ENCODE measurements around the gene GLRX5.
A peak's percentile ranks its signal among the peaks of the same experiment; 100 is the strongest.

GLRX5 gene

DNA sequence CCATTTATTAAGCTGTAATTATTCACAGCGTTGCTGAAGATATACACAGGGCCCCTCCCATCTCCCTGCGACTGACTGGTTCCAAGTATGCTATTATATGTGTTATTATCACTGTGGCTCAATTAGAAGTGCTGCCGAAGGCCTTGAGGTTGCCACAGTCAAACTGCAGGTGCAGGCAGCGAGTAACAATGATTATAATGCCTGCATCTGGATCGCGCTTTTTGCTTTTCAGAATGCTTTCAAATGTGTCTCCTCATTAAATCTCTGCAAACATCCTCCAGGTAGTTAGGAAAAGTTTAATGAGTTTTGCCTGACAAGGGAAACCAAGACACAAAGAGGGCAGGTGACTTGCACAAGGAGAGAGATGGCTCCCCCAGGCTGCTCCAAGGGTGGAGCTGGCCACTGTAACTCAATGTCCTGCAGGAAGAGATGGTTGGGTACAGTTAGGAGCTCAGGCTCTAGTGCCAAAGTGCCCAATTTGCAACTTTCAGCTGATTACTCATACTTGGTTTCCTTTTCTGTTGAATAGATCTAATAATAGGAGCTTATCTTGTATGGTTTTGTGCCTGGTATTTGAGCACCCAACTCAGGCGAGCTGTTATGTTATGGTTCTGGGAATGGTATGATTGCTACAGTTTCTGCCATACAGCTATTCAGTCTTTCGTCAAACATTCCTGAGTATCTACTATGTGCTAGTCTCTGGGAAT lies 16.7 kb upstream of the GLRX5 start:
- no peak for DNase-seq

DNA sequence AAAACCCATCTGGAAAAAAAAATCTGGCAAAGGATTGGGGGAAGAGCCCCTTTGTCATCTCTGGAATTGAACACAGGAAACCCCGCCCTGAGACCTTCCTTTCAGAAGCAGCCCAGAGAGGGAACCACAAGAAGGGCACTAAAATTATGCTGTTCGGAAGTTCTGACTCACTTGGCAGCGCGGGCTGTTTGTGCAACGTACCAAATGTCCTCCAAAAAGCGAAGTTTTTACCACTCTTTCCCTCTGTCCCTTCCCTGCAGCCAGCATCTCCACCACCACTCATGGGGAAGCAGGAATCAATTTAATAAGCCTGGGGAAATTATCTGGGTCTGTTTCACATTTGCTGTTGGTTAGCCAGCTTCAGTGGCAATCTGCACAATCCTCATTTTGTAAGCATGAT lies 15.2 kb upstream of the GLRX5 start:
- peak; percentile 69 for DNase-seq

DNA sequence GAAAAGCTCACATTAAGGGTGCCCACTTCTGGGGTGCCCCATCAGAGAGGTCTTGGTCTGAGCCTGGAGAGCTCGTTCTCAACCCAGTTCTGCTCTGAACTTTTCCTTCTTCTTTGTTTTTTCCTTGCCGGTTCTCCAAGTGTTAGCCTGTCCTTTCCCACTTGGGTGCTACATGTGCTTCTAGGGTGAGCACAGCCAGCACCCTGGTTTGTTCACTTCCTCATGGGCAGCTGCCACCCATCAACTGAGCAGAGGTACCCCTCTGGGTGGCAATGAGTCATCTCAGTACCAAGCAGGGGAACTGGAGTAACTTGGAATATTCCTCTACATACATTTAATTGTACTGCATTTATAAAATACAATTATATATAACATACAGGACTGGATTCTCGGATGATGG lies 14.5 kb upstream of the GLRX5 start:
- no peak for DNase-seq

DNA sequence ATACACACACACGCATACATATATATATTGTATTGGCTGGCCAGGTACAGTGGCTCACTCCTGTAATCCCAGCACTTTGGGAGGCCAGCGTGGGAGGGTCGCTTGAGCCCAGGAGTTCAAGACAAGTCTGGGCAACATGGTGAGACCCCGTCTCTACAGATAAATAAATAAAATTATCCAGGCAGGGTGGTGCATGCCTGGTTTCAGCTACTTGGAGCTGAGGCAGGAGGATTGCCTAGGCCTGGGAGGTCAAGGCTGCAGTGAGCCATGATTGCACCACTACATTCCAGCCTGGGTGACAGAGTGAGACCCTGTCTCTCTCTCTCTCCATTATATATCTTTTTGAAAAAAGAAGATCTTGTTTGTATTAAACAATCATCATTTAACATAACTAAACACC lies 13.8 kb upstream of the GLRX5 start:
- DNase-seq, result no peak

DNA sequence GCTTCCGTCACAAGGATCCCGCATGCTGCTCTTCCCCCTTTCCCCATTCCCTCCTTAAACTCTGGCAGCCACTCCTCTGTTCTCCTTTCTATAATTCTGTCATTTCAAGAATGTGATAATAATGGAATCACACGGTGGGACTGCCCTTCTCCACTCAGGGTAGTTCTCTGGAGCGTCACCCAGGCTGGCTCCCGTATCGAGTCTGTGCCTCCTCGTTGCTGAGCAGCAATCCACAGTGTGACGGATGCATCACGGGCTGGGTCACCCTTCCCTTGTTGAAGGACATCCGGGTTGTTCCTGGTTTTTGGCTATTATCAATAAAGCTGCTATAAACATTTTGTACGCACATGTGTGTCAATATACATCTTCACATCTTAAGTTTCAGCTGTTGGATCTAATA lies 12.7 kb upstream of the GLRX5 start:
- no peak for DNase-seq

DNA sequence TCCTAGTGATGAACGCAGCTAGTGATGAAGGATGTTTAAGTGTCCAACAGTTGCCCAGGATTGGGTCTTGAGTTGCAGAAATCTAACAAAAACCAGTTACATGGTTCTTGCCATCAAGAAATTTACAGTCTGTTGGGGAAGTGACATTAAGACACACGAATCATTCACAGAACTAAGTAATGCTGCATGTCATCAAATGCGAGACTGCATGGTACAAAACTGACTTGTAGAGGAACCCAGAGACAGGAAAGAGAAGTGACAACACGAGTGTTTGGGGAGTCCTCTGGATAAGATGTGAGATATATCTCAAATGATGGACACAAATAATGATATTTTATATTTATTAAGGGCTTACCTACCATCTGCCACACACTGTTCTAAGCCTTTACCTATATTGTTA lies 12.3 kb upstream of the GLRX5 start:
- DNase-seq, result no peak

DNA sequence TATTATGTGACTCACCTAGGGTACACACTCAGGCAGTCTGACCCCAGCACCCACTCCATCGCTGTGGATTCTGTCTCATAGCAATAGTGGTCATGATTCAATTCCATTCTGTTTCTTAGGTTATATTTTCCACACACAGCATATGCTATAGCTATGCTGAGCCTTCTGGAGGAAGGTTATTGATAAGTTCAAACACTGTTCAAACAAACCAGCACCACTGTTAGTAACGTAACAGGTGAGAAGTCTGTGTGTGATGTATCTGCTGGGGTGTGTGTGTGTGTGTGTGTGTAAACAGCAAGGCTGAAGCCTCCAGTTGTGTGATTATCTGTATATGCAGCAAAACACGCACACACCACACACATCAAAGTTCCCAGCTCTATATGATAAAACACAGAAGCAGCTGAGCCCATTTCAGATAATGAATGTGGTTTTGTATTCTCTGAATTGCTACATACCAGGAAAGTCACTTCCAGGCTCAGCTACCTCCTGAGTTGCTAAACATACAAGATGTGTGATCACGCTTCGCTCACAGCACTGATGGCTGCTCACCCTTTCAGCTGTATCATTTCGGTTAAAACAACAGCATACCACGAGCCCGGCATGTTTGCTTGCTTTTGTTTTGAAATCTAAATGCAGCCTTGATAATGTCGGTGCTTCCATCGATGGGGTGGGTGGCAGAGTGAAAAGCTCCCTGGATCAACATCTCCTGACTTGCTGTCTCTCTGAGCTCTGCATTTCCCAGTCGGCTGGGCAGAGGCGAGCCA lies 11.6 kb upstream of the GLRX5 start:
- DNase-seq, result peak; percentile 61

DNA sequence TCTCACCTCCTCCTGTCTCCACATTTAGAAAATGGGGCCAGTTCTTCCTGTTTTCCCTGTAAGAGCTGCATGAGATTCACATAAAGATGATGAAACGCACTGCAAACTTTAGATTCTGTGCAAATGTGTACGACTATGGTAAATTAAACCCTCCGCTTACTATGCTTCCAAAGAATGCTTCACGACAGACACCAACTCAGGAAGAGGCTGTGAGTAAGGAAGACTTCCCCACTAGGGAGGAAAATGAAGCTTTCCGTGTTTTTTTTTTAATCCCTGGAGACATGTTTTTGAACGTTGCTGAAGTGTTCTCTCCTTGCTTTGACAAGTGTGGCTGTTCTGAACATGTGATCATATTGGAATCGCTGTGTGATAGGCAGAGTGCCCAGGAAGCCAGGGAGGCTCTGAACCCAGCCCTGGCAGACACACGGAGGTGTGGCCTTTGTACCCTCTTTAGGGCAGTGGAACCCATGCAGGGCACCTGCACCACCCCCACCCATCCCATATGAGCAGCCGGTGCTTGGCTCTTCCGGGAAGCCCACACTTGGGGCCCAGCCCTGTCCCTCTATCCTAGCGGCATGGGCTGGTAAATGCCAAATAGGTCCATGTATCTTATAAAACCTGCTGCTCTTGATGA lies 10.9 kb upstream of the GLRX5 start:
- peak; percentile 35 for DNase-seq

DNA sequence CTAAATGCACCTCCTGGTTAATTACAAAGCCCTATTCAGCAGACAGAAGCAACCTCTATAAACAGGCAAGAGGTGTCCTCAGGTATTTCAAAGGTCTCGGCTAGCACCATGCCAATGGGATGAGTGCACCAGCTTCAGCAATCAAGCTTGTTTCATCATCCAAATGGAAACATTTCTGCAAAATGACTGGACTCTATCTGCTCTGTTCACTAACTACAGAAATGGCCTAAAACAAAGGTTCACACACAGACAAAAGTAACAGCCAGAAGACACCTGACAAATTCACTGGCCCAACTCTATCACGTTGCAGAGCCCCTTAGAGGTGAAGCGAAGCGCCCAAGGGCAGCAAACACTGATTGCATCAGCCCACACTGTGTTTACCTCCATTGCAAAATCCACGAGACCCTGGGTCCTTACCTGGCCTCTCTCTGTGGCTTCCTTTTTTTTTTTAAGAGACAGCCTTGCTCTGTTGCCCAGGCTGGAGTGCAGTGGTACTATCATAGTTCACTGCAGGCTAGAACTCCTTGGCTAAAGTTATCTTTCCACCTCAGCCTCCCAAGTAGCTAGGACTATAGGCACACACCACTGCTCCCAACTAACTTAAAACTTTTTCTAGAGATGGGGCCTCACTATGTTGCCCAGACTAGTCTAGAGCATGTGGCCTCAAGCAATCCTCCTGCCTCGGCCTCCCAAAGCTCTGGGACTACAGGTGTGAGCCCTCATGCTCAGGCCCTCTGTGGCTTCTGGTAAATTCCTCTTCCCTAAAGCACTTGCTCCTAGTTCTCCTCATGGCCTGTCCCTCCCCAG lies 9.9 kb upstream of the GLRX5 start:
- no peak for DNase-seq

DNA sequence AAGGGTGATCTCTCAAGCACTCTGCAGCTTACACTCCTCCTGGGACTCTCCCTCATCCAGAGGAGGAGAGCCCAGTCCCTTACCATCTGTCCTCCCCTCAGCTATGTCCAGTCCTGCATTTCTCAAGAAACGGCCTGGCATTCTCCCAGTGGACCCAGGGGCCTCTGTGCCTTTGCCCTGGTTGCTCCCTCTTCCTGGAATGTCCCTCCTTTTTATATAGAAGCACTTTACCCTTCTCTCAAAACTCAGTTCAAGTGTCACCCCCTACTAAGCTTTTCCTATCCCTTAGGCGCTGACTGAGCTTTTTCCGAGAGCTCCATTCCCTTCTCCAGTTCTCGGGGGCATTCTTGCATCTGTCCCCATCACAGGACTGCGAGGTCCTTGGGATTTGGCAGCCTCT lies 8.9 kb upstream of the GLRX5 start:
- DNase-seq, result no peak

DNA sequence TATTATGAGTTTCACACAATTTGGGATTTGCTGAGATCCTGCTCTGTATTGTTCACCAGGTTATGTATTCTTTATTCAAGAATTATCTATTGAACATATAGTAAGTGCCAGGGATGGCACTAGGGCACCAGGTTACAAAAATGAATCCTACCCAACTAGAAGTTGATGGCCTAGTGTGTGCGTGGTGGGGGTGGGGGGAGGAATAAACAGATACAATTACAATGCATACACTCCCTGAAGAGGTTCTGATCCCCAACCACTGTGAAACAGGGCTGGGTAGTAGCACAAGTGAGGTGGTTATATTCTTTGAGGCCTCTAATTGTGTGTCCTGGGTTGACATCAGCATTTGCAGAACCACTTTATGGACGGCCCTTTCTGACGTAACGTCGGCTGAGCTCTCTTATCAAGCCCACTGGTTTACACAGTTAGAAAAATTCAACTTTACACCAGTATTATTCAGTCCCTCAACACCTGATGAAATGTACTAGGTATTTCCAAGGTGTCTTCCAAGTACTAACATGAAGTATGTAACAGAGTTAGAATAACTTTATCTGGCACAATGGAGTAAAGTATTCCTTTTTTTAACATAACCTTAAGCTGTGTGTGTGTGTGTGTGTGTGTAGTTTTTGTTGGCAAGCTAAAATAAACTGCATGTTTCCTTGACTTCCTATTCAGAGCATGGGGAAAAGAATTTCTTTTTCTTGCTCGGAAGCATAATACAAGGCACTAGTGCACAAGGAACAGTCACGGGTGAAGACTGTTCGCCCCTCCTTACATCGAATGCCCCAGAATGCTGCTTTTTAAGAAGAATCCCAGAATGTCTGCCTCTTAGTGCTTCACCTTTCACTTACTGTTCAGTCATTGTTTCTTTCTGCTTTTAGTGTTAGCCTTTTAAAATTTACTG lies 8.1 kb upstream of the GLRX5 start:
- DNase-seq, result no peak

DNA sequence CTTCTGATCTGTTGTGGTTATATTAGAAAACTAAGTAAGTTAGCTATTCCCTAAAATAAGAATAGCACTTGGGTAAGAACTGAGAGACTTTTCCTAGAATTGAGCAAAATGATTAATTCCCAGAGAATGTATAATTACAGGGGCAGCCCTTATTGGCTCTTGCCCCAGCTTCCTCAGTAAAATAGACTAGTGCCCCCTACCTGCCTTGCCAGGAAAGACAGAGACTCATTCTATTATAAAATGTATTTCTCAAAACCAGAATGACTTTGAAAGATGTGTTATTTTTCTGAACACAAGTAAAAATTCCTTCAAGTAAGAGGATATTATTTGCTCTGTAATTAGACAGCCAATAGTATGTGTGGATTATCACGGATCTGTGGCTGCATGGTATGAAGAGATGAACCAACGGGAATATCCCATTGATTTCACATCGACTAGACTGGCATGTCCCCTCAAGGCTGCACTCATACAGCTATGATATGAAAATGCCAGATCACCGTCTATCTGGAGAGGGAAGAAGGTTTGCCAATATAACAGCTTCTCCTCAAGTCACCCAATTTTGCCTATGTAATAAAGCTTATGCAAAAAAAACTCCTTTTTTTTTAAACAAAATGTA lies 7.4 kb upstream of the GLRX5 start:
- peak; percentile 35 for DNase-seq

DNA sequence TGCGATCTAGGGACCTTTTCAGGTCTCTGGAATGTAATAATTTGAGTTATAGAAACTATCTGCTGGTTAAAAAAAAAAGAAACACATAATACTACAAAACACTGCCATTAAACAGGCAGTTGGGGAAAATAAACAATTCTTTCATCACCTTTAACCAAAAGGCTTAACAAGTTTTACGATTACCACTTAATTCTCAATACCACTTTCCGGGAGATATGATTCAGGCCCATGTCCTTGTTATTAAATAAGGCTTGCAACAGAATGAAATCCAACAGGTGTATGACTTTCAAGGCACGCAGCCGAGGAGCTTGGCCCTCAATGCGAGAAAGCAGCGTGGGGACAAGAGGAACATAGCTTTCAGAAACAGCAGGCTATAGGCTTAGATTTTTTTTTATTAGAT lies 5.6 kb upstream of the GLRX5 start:
- no peak for DNase-seq

DNA sequence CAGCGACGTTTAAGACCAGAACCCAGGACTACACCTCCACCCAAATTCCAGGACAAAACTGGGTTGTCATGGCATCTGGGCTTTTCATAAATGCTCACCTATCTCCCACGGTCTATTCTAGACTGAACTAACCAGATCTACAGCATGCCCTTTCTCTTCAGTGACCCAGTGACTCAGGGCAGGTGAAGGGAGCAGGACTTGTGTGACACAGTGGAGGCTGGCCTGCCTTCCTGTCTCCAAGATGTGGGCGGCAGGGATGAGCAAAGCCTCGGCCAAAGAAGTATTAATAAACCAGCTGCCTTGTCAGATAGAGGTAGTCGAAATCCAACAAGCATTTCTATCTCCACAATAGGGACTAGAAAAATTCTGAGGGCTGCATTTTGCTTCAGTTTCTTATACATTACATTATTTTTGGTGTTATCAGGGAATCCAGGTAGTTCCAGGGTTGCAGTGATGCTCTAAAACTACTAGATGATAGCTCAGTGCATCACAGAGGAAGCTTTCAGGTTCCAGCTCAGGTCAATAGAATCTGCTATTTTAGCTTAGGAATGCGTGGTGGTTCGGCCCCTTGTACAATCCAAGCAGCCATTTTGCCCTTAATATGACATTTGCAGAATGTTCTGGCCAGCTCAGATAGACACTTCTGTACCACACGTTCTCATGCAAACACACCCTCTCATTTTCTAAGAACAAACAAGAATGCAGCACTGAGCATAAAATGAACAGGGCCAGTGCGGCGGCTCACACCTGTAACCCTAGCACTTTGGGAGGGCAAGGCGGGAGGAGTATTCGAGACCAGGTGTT lies 4.2 kb upstream of the GLRX5 start:
- no peak for DNase-seq

DNA sequence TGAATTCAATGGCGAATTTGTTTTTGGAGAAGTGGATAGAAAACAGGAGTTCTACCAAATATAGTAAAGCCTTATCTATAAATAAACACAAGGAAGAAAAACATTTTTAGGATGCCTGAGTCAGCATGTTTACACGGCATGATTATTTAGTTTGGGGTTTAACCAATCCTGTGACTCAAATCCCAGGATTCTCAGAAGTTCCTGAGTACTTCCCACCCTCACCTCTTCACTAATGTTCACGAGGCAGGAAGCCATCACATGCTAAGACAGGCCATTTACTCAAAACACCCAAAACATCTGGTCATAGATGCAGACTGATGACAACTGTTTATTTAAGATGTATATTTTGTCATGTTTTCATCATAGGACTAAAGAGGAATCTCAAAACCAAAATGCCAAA lies 3.4 kb upstream of the GLRX5 start:
- no peak for DNase-seq

DNA sequence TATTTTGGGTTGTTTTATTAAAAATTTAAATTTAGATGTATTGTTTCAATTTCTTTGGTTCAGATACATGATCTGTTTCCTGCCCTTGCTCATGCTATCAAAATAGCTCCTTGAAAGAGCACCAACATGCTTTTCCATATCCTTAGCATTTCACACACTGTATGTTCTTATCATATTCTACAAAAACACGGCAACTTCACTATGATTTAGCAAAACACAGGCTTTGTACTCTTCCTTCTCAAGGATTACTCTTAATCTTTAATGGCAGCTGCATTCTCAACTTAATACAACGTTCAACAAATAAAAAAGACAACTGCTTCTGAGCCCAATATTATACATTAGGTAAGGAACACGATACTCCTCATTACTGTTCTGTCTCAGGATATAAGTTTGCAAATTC lies 2.9 kb upstream of the GLRX5 start:
- DNase-seq, result no peak

DNA sequence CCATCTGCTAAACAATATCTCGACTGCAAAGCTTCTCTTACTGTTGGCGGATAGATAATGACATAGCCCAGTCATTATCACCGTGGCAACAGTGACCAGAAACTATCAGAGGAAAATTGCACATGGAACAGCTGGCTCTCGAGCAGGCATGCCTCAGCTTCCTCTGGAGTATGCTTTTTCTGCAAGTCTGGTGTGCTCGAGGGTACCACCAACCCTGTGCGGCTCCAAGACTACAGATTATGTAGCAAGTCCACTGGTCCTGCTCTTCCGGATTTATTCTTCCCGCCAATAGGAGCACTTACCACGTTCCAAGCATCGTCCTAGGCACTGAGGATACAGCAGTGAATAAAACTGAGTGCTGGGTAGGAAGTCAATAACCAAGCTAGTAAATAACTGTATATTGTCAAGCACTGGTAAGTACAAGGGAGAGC lies 1.4 kb upstream of the GLRX5 start:
- DNase-seq, result no peak

DNA sequence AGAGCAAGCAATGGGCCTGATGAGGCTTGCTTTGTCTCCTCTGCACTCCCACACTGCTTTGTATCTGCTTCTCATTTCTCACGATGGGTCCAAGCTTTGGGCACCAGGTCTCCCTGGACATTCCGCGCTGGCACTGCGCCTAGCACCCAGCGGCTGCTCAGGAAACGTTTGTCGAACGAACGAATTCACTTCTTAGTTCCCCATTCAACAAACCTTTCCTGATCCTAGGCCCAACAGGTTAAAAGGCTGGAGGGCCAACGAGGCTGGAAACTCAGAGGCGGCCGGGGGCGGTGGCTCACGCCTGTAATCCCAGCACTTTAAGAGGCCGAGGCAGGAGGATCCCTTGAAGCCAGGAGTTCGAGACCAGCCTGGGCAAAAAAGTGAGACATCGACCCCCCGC lies 1.0 kb upstream of the GLRX5 start:
- DNase-seq, result no peak

DNA sequence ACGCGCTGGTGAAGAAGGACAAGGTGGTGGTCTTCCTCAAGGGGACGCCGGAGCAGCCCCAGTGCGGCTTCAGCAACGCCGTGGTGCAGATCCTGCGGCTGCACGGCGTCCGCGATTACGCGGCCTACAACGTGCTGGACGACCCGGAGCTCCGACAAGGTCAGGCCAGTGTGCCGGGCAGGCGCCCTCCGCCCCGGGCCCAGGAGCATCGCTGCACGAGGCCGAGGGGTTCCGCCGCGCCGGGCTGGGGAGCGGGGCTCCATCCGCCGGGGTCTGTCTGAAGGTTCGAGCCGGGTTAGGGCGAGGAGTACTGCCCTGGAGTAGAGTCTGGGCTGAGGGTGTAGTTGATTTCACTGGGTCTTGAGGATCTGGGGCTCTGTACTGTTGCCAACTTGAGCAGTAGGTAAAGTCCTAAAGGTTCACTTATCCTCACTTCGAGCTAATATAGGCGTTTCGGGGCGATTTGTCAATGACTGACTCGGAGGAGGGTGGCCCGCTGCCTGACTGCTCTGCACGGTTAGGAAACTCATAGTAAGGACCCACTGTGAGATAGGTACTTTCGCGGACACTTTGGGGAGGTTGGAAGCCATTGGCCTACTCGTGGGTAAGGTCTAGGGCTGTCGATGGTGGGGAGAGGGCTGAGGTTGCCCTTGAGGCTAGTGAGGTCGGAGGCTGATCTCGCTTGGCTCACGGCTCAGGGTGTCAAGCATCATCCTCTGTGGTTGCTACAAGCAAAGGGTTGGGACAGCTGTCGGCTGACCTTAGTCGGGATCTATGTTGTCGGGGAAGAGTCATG lies 574 bp downstream of the GLRX5 start:
- DNase-seq, result no peak

DNA sequence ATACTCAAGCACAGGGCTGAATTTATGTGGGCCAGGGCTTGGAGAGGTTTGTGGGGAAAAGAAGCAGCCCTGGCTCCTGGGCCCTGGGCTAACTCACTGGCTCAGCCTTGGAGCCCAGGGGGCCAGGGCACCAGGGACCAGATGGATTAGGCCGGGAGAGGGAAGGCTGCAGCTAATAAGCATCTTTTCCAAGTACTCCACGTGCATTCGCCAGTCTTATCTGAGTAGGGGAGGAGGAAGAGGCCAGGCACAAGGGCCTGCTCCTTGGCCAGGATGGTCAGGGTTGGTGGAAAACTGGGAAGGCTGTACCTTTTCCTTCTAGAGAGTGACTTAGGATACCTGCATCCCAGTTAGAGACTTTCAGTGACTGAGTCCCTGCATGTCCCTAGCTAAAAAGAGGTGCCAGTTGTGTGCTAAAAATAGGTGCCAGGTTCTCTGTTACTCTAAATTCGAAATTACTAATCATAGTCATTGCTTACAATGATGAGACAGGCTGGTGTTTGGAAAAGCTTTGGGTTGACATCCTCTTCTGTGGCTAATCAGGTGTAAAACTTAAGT lies 1.3 kb downstream of the GLRX5 start:
- DNase-seq, result no peak
